IMR-90 (cell line): ENCODE data around the gene ATRX.

Source experiments
- RCOR1 ChIP-seq: IDR thresholded peaks from 2 replicates; pipeline ENCODE4 v1.6.1; 2012; ENCODE audit warnings: mild to moderate bottlenecking, low read length, improper control_type of control experiment; ENCODE audit not compliant: insufficient replicate concordance
- TF ChIP-seq, protein P1 (sequence below): conservative IDR thresholded peaks from 2 replicates; pipeline ENCODE4 v1.5.1; 2012; ENCODE audit warnings: mild to moderate bottlenecking, low read depth, low read length, improper control_type of control experiment

DNA sequence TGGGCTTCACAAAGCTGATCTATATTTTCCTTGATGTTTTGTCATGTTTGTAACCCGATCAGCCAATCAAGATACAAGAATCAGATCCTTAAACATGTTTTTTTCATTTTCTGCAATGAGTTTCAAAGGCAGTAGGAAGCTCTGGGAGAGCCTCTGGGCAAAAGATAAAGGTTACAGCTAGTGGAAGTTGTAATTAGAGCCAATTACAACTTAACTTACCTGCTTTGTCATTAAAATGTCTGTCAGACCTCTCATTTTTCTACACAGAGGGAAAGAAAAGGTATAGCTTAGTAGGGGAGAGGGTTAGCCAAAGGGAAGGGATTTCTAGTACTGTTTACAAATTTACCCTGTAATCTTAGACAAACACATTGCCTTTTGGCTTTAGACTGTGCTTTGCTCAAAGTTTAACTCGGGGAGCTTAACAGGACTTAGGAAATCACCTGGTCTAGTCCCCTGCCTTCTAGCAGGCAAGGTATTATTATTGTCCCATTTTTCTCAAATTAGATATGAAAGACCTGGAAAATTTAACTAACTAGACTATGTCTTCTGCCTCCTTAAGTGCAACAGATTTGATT, 283.0 kb downstream of the ATRX start:
- TF ChIP-seq, protein P1, sequence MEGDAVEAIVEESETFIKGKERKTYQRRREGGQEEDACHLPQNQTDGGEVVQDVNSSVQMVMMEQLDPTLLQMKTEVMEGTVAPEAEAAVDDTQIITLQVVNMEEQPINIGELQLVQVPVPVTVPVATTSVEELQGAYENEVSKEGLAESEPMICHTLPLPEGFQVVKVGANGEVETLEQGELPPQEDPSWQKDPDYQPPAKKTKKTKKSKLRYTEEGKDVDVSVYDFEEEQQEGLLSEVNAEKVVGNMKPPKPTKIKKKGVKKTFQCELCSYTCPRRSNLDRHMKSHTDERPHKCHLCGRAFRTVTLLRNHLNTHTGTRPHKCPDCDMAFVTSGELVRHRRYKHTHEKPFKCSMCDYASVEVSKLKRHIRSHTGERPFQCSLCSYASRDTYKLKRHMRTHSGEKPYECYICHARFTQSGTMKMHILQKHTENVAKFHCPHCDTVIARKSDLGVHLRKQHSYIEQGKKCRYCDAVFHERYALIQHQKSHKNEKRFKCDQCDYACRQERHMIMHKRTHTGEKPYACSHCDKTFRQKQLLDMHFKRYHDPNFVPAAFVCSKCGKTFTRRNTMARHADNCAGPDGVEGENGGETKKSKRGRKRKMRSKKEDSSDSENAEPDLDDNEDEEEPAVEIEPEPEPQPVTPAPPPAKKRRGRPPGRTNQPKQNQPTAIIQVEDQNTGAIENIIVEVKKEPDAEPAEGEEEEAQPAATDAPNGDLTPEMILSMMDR, result no peak
- TF ChIP-seq RCOR1, result no peak
